Fibroblast of the conjunctiva (primary cell): Measurements from ENCODE around the gene DYRK1A.

ENCODE experiments used
- DNase-seq: peaks from one replicate; pipeline ENCODE4 v3.0.0-alpha.2; 2010; ENCODE audit warnings: low read depth

Gene DYRK1A

DNA sequence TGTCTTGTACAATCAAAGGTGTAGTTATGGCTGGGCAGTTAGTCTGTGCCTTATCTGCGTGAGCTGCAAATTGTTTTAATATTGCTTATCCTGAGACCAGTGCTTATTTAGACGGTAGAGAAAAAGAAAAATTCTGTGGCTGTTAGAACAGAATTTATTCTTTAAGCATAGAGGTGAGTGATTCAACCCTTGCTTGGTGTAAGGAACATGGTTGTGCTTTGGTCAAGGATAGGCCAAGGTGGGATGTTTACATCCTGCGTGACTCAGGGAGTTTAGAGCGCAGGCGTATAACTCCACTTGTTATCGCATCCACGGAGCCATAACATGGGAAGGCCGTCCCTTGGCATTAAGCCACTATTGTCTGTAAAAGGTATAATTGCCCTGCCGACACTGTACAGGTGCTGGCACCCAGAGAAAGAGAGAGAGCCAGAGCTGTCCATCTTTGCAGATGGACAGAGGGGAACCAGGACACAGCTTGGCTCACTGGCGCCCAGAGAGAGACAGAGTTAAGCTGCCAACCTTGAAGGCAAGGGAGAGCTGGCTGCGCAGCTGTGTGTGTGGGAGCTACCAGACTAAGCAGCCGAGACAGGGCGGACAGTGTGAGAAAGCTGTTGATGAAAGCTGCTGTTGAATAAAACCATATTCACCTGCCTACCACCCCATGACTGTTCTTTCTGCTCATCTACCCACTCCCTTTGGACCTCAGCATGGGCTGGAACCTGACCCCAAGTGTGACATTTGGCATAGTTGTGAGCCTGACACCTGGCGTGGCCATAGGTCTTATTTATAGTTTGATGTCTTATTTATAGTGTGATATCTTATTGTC, 200.4 kb downstream of the DYRK1A start:
- no peak for DNase-seq

- DNase-seq = no peak
Measured at GRCh38 chr21:37568415-37568814, 201.8 kb downstream of the DYRK1A start.

DNA sequence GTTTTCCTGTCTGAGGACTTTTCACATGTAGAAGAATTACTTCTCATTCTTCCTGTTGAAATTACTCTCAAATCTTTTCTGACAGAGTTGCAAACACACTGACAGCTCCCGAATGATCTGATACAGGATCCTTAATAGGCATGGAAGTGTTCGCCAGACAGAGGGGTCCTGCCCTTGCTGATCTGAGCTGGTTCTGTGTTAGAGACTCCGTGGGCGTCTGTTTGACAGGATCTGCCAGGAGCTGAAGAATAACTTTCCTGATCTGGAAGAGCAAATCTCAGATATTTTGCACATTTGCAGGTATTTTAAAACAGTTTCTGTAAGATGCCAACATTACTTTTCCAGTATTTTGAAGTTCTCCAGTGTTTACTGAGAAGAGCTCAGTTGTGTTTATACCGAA, 202.3 kb downstream of the DYRK1A start:
- DNase-seq = no peak

DNA sequence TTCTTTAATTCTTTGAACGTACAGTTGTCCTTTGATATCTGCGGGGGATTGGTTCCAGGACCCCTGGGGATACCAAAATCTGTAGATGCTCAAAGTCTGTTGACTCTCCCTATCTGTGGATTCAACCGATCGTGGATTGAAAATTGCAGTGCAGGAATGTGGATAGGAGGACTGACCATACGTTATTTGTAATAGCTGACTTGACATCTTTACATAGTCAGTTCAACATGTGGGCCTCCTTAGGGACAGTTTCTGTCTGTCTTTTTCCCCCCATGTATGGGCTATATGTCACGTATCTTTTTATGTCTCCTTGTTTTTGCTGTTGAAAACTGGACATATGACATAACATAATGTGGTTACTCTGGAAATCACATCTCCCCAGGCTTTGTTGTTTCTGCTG, 204.9 kb downstream of the DYRK1A start:
- no peak for DNase-seq

GRCh38 chr21:37574316-37574715, 207.7 kb downstream of the DYRK1A start:
- DNase-seq = no peak

DNA sequence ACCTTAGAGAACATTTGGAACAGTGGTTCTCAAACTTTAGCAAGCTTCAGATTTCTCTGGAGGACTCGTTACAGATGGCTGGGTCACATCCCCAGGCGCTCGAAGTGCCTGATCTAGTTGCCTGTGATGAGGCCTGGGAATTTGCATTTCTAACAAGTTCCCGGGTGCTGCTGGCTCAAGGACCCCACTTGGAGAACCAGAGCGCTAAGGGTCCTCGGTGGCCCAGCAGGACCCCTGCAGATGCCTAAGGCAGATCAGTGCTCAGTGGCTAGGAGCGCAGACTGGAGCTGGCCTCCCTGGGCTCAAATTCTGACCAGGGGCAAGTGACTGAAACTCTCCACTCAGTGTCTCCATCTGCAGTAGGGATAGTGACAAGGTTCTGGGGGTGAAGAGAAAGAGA, 208.2 kb downstream of the DYRK1A start:
- DNase-seq = no peak

DNA sequence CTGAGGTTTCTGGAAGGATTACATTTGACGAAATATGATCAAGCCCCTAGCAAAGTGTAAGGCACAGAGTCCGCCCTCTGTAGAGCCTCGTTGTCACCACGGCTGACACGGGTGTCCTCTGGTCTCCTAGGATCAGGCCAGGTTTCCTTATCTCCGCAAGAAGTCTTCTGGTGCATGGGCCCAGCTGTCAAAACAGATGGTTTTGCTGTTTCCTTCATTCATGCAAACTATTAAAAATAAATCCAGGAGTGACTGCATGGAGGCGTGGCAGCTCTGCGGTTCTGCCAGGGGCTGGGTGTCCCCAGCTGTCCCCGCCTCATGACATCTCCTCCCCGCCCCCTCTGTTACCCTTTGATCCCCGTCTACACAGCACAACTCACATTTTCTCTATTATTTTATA, 209.0 kb downstream of the DYRK1A start:
- no peak for DNase-seq
